Choroid plexus epithelial cell (primary cell): ENCODE measurements around the gene CDH7.

Experiments used
- DNase-seq: peaks from one replicate; pipeline ENCODE4 v3.0.0-alpha.2; 2010; ENCODE audit warnings: low read depth
- H3K4me3 ChIP-seq: 2 replicates; pipeline ENCODE4 v1.5.1; 2011; ENCODE audit warnings: low read depth, mild to moderate bottlenecking, control low read depth, low read length, moderate library complexity
- CTCF ChIP-seq: conservative IDR thresholded peaks from 2 replicates; pipeline ENCODE4 v1.5.1; 2011; ENCODE audit warnings: low read depth, mild to moderate bottlenecking, control low read depth, inconsistent platforms, low read length, moderate library complexity

CDH7 gene

GRCh38 chr18:65735155-65735554, 15.7 kb upstream of the CDH7 start:
- H3K4me3 ChIP-seq = no peak overlapping the region
- no peak for DNase-seq
- TF ChIP-seq CTCF = no peak

GRCh38 chr18:65737471-65737955, 13.3 kb upstream of the CDH7 start:
- H3K4me3 ChIP-seq = no peak overlapping the region
- DNase-seq = no peak
- TF ChIP-seq CTCF = no peak

- TF ChIP-seq CTCF = no peak
- H3K4me3 ChIP-seq = no peak overlapping the region
- no peak for DNase-seq
Measured at GRCh38 chr18:65746936-65747335, 3.9 kb upstream of the CDH7 start.

GRCh38 chr18:65748321-65748720, 2.5 kb upstream of the CDH7 start:
- DNase-seq = no peak
- H3K4me3 ChIP-seq = no peak overlapping the region
- TF ChIP-seq CTCF = no peak

- no peak overlapping the region for H3K4me3 ChIP-seq
- no peak for DNase-seq
- no peak for TF ChIP-seq CTCF
Measured at GRCh38 chr18:65749841-65750240, 971 bp upstream of the CDH7 start.

- H3K4me3 ChIP-seq = peak overlapping the region; percentile 45
- TF ChIP-seq CTCF = no peak
- DNase-seq = no peak
Measured at GRCh38 chr18:65751155-65752085, 608 bp downstream of the CDH7 start.
